Prostate gland (tissue), 2 donors: ENCODE results near the gene BCAS3.

ENCODE experiments used
- POLR2A ChIP-seq: fragments of 450-650 bp; IDR thresholded peaks from one replicate; pipeline ENCODE4 v1.6.1; 2016; ENCODE audit warnings: antibody characterized with exemption, mild to moderate bottlenecking
- TF ChIP-seq, protein P1 (sequence below), 4 experiments: fragments of 200-600 bp in 2 of 4; fragments of 450-650 bp in 2 of 4; sonication (generic) in 2 of 4; IDR thresholded peaks; 1 replicate in 3 of 4; 2 replicates in 1 of 4; pipeline ENCODE4 v1.5.1; 2016 to 2019; ENCODE audit warnings: antibody characterized with exemption in 4 of 4, mild to moderate bottlenecking in 2 of 4, moderate library complexity in 2 of 4

GRCh38 chr17:60639019-60639330 lies 38.7 kb upstream of the BCAS3 start:
- no peak for TF ChIP-seq POLR2A
- TF ChIP-seq, protein P1, sequence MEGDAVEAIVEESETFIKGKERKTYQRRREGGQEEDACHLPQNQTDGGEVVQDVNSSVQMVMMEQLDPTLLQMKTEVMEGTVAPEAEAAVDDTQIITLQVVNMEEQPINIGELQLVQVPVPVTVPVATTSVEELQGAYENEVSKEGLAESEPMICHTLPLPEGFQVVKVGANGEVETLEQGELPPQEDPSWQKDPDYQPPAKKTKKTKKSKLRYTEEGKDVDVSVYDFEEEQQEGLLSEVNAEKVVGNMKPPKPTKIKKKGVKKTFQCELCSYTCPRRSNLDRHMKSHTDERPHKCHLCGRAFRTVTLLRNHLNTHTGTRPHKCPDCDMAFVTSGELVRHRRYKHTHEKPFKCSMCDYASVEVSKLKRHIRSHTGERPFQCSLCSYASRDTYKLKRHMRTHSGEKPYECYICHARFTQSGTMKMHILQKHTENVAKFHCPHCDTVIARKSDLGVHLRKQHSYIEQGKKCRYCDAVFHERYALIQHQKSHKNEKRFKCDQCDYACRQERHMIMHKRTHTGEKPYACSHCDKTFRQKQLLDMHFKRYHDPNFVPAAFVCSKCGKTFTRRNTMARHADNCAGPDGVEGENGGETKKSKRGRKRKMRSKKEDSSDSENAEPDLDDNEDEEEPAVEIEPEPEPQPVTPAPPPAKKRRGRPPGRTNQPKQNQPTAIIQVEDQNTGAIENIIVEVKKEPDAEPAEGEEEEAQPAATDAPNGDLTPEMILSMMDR (IDR thresholded peaks at IDR 0.05), result no peak
